Measurements from ENCODE around the gene FYN. TPM values are rescaled to one million over a fixed set of nuclear protein-coding genes. Genes with fewer than 3 reads are reported as not detected.

The FYN gene
- total RNA-seq, 1 experiment from 2014 or later: 18.5 TPM

DNA sequence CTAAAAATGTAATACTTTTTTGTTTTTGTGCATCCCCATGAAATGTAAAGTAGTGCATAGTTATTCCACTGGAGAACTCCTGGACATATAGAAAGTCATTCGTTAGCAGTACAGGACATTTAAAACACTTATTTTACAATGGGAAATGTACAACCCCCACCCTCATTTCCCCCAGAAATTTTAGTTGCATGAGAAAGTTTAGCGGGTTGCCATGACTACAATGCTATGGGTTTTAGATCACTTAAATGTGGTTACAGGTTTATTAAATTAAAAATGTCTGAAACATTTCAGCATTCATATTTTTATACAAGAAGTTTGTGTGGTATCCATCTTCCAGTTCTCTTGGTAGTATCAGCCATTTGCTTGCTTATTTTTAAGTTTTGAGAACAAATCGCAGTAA, 212.7 kb downstream of the FYN start:
- intact Hi-C loops (cut with micrococcal nuclease): no loop called here
- no peak overlapping the region for H3K27ac ChIP-seq (ENCODE audit: low read depth, low read length)
- TF ChIP-seq EZH2phosphoT487 (IDR thresholded peaks at IDR 0.05; ENCODE audit: borderline replicate concordance) (no peak), RAD21 (IDR thresholded peaks at IDR 0.05; ENCODE audit: low read depth) (no peak), SRF (IDR thresholded peaks at IDR 0.05; ENCODE audit: low read depth) (no peak), EGR1 (IDR thresholded peaks at IDR 0.05; ENCODE audit: low read depth) (no peak), YY1 (IDR thresholded peaks at IDR 0.05; ENCODE audit: extremely low read depth, insufficient replicate concordance, low read depth, low read length) (no peak), SP1 (IDR thresholded peaks at IDR 0.05; ENCODE audit: low read depth) (no peak), POLR2AphosphoS5 (IDR thresholded peaks at IDR 0.05; ENCODE audit: low read depth, low read length) (no peak), FOSL1 (IDR thresholded peaks at IDR 0.05; ENCODE audit: low read depth) (no peak), SIN3A (IDR thresholded peaks at IDR 0.05; ENCODE audit: low read depth) (no peak), ZNF274 (IDR thresholded peaks at IDR 0.05; ENCODE audit: low read depth, low read length) (no peak), CEBPB (IDR thresholded peaks at IDR 0.05; ENCODE audit: low read depth) (no peak), JUND (IDR thresholded peaks at IDR 0.05) (no peak), TCF7L2 (IDR thresholded peaks at IDR 0.05; ENCODE audit: borderline replicate concordance, extremely low read depth, insufficient read depth, insufficient read length) (no peak), ELF1 (IDR thresholded peaks at IDR 0.05; ENCODE audit: borderline replicate concordance, low read depth) (no peak), POLR2A (IDR thresholded peaks at IDR 0.05; ENCODE audit: borderline replicate concordance, extremely low read depth, insufficient read depth, insufficient read length) (no peak), EZH2 (IDR thresholded peaks at IDR 0.05) (no peak), CBX3 (IDR thresholded peaks at IDR 0.05; ENCODE audit: low read depth) (no peak)
- TF ChIP-seq, protein P1, sequence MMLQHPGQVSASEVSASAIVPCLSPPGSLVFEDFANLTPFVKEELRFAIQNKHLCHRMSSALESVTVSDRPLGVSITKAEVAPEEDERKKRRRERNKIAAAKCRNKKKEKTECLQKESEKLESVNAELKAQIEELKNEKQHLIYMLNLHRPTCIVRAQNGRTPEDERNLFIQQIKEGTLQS (IDR thresholded peaks at IDR 0.05): no peak
- TF ChIP-seq, protein P2, sequence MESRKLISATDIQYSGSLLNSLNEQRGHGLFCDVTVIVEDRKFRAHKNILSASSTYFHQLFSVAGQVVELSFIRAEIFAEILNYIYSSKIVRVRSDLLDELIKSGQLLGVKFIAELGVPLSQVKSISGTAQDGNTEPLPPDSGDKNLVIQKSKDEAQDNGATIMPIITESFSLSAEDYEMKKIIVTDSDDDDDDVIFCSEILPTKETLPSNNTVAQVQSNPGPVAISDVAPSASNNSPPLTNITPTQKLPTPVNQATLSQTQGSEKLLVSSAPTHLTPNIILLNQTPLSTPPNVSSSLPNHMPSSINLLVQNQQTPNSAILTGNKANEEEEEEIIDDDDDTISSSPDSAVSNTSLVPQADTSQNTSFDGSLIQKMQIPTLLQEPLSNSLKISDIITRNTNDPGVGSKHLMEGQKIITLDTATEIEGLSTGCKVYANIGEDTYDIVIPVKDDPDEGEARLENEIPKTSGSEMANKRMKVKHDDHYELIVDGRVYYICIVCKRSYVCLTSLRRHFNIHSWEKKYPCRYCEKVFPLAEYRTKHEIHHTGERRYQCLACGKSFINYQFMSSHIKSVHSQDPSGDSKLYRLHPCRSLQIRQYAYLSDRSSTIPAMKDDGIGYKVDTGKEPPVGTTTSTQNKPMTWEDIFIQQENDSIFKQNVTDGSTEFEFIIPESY (IDR thresholded peaks at IDR 0.05; ENCODE audit: extremely low read depth, insufficient replicate concordance, low read length): no peak
- TF ChIP-seq, protein P3, sequence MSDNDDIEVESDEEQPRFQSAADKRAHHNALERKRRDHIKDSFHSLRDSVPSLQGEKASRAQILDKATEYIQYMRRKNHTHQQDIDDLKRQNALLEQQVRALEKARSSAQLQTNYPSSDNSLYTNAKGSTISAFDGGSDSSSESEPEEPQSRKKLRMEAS (IDR thresholded peaks at IDR 0.05): no peak
- ChIA-PET CTCF (no interaction called here), POLR2A (no interaction called here), RAD21 (ENCODE audit: low non-redundant PET in 1 of 2, low total read pairs in 2 of 2, uncharacterized antibody in 2 of 2, unreplicated experiment in 2 of 2) (no interaction called here)
- H3K9me3 ChIP-seq (ENCODE audit: control insufficient read depth in 1 of 2, insufficient read depth in 1 of 2, low read depth in 1 of 2, low read length in 2 of 2): no peaks in the 10 kb centered on the region
- H3K9ac ChIP-seq (ENCODE audit: low read length): no peak overlapping the region
- H3K79me2 ChIP-seq (ENCODE audit: insufficient read depth, low read length): no peaks in the 10 kb centered on the region
- H3K36me3 ChIP-seq (ENCODE audit: control insufficient read depth in 1 of 2, insufficient read depth in 2 of 2, low read length in 2 of 2): no peaks in the 10 kb centered on the region
- H3K4me1 ChIP-seq (ENCODE audit: control insufficient read depth in 1 of 2, insufficient read depth in 2 of 2, low read length in 2 of 2): 0 out of 4 replicates have a peak, but pooled peaks cover 0 to 5% of the 10 kb centered on the region in 2 experiments
- no peaks in the 10 kb centered on the region for H3K27me3 ChIP-seq (ENCODE audit: insufficient read depth, low read length)
- H4K20me1 ChIP-seq (ENCODE audit: insufficient read depth): no peaks in the 10 kb centered on the region
- DNase-seq (ENCODE audit: low read depth, low spot score): no peak
- no peak overlapping the region for H3K4me2 ChIP-seq (ENCODE audit: low read length)
- H3K4me3 ChIP-seq (replicated peaks in 1 of 2; ENCODE audit: low read depth in 1 of 2, low read length in 2 of 2): no peak overlapping the region
- H3K9me2 ChIP-seq (ENCODE audit: insufficient read depth): no peaks in the 10 kb centered on the region
- ATAC-seq: no peak
- no TSS peak for BruUV-seq (replicated peaks)
- H2AFZ ChIP-seq (ENCODE audit: low read depth, low read length, poor library complexity, severe bottlenecking): no peak overlapping the region
